Measurements from ENCODE around the gene INTS1.

DNA sequence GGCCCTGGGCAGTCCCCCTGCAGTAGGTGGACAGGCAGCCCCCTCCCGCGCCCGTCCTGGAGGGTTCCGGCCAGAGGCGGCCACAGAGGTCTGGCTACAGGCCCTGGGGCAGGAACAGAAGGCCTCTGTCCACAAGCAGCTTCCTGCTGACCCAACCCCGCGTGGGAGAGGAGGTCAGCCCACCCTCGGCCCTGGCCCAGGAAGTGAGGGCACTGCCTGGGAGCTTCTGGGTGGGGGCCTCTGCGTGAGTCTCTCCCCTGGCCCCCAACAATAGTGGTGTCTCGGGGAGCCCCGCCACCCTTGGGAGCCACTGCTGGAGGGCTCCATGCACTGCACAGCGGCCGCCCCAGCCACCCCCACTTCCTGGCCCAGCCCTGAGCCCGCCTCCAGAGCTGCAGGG, 49.6 kb downstream of the INTS1 start:
- TF ChIP-seq, protein P1, sequence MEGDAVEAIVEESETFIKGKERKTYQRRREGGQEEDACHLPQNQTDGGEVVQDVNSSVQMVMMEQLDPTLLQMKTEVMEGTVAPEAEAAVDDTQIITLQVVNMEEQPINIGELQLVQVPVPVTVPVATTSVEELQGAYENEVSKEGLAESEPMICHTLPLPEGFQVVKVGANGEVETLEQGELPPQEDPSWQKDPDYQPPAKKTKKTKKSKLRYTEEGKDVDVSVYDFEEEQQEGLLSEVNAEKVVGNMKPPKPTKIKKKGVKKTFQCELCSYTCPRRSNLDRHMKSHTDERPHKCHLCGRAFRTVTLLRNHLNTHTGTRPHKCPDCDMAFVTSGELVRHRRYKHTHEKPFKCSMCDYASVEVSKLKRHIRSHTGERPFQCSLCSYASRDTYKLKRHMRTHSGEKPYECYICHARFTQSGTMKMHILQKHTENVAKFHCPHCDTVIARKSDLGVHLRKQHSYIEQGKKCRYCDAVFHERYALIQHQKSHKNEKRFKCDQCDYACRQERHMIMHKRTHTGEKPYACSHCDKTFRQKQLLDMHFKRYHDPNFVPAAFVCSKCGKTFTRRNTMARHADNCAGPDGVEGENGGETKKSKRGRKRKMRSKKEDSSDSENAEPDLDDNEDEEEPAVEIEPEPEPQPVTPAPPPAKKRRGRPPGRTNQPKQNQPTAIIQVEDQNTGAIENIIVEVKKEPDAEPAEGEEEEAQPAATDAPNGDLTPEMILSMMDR (IDR thresholded peaks at IDR 0.05) = no peak
- TF ChIP-seq POLR2A (IDR thresholded peaks at IDR 0.05) = no peak
